ENCODE results near the gene PGM2L1.

The PGM2L1 gene

DNA sequence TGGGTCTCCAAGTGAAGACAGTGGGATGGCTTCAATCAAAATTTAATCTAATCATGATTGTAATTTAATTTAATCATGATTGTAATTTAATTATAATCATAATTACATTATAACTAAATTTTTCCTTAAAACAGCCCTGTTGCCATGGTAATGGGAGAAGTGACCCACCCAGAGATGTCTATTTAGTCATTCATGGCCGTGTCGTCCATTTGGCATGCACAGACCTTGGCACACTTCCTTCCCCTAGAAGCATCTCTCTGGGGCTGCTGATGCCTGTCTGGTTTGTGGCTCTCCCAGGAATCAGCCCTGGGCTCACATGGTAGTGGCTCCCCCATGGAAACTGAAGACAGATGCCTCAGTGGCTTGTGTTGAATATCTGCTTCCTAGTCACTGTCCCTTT is 113.8 kb downstream of the PGM2L1 start:
- DNase-seq, result no peak

DNA sequence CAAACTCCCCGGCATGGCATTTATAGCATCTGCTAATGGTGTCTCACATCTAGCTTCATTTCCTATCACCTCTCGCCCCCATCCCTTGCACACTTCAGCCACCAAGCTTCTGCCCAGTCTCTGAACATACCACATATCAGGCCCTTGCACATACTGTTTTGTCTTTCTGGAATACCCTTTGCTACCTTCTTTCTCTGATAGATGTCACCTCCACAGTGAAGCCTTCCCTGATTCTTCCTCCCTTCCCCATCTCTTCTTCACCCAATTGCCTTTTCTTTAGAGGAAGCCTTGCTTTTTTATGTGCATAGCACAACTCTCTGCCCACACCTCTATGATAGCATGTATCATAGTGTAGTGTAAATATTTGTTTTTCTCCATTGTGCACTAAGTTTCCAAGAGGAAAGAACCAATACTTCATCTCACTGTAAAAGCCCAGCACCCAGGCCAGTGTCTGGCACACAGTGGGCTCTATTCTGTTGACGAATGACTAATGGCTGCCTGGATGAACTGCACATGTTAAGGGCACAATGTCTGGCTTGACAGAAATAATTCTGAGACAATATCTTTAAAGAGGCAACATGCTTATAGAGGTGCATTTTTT is 114.6 kb downstream of the PGM2L1 start:
- DNase-seq, result no peak

DNA sequence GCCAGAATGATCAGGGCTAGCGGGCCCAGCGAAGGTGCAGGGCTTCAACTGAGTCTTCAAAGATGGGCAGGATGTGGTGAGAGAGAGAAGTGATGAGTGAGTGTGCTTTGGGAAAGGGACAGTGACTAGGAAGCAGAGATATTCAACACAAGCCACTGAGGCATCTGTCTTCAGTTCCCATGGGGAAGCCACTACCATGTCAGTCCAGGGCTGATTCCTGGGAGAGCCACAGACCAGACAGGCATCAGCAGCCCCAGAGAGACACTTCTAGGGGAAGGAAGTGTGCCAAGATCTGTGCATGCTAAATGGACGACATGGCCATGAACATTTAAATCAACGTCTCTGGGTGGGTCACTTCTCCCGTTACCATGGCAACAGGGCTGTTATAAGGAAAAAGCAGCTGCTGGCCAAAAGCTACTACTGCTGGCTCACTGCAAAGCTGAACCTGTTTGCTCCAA is 115.3 kb downstream of the PGM2L1 start:
- no peak for DNase-seq

DNA sequence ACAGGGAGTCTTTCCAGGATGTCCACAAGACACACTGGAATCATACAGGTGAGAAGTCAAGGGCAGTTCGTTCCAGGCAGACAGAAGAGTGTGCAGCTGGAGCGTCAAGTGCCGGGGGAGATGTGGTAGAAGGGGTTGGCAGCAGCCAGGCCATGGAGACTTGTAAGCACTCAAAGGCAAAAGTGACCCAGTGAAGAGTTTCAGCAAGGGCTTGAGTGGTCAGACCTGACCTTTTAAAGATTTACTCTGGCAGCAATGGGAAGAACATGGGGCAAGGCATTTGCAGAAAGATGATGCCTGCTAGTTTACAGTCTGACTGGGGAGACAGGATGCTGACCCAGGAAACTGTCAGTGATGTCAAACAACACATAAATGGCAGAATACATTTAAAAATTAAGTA is 115.8 kb downstream of the PGM2L1 start:
- DNase-seq, result no peak

DNA sequence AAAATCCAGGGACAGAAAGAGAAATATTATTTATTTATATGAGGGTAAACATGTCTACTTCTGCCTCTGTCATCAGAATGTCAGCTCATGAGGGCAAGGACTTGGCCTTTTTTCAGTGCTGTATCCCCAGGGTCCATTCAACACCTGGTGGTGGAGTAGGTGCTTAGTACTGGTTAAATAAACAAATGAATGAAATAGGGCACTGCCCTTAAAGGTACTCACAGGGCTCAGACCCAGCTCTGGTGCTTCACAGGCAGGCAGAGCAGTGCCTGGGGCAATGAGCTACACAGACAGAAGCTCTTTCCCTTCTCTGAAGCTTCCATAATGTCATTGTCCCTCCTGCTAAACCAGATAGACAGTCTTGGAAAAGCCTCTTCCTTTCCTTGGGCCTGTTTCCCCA is 117.7 kb downstream of the PGM2L1 start:
- no peak for DNase-seq
